HepG2 (cell line): ENCODE measurements around the gene TREM1. TPM values are rescaled to one million over a fixed set of nuclear protein-coding genes. Genes with fewer than 3 reads are reported as not detected.
"Not testable (repeated sequence)": the region's sequence is repeated elsewhere in the genome, so short reads cannot be mapped to it uniquely, and the experiment has no call there.

Source experiments
- ATAC-seq: fragments of 200-7000 bp; cut with Tn5 transposase; 3 replicates; pipeline ENCODE4 v1.9.1; 2020; ENCODE audit warnings: mild to moderate bottlenecking, moderate library complexity
- BruUV-seq: library from RNA; stranded (reverse); fragments of 400-500 nt; replicated peaks from 2 replicates; lab custom pipeline; 2021; lab: Mats Ljungman, UMichigan
- CTCF ChIA-PET: fragments of 300-600 bp; formaldehyde crosslinking; extraction: SDS; loops from one replicate; lab custom pipeline; 2021; ENCODE audit warnings: low total read pairs, inconsistent platforms, low intra/inter-chr PET ratio; lab: Yijun Ruan, JAX
- POLR2A ChIA-PET: fragments of 350-600 bp; sonication (Branson Sonifier 250); formaldehyde crosslinking; loops from one replicate; lab custom pipeline; 2020; ENCODE audit warnings: antibody characterized with exemption, inconsistent platforms; lab: Yijun Ruan, JAX
- DNase-seq: peaks from one replicate; pipeline ENCODE4 v3.0.0-alpha.2; 2015; ENCODE audit warnings: low spot score
- FAIRE-seq: peaks from 3 replicates; lab custom pipeline; 2011; peaks lifted over from hg19 to GRCh38; lab: Jason Lieb, UNC
- H2AFZ ChIP-seq: one replicate; pipeline ENCODE4 v1.6.1; 2011; ENCODE audit warnings: low read length, inconsistent platforms
- H3K27ac ChIP-seq: fragments of 300-600 bp; 3 replicates; pipeline ENCODE4 v1.8.0; 2011; ENCODE audit warnings: mixed run types, mild to moderate bottlenecking, mixed read lengths, low read length, inconsistent platforms; ENCODE audit not compliant: insufficient read depth; ENCODE audit errors: extremely low read length
- H3K27me3 ChIP-seq, 2 experiments: fragments of 200-600 bp in 1 of 2; 2 replicates in 1 of 2; 3 replicates in 1 of 2; pipeline versions ENCODE4 v1.6.0 to v1.8.0; 2011; ENCODE audit warnings: low read length in 2 of 2, mild to moderate bottlenecking in 2 of 2, moderate library complexity in 2 of 2, inconsistent platforms in 1 of 2; ENCODE audit not compliant: insufficient read depth in 2 of 2, control insufficient read depth in 1 of 2
- H3K36me3 ChIP-seq, 2 experiments: fragments of 200-600 bp in 1 of 2; replicated peaks in 1 of 2; 2 replicates in 1 of 2; 3 replicates in 1 of 2; pipeline versions ENCODE4 v1.5.1 to v1.8.0; 2011; ENCODE audit warnings: low read length in 2 of 2, inconsistent platforms in 1 of 2; ENCODE audit not compliant: insufficient read depth in 2 of 2, control insufficient read depth in 1 of 2
- H3K4me1 ChIP-seq: 2 replicates; pipeline ENCODE4 v1.5.1; 2012; ENCODE audit warnings: low read length, inconsistent platforms; ENCODE audit not compliant: insufficient read depth
- H3K4me2 ChIP-seq: 2 replicates; pipeline ENCODE4 v1.6.0; 2011; ENCODE audit warnings: low read depth, low read length, inconsistent platforms
- H3K4me3 ChIP-seq, 3 experiments: fragments of 200-600 bp in 1 of 3; sonication (generic), shearing (Covaris generic) in 1 of 3; replicated peaks in 1 of 3; 2 replicates each; pipeline ENCODE4 v1.5.1; 2011 to 2016; ENCODE audit warnings: low read length in 3 of 3, inconsistent platforms in 2 of 3, low read depth in 2 of 3, mild to moderate bottlenecking in 2 of 3, control low read depth in 1 of 3, mixed read lengths in 1 of 3; ENCODE audit not compliant: insufficient read depth in 1 of 3
- H3K79me2 ChIP-seq: one replicate; pipeline ENCODE4 v1.6.1; 2011; ENCODE audit warnings: low read length, inconsistent platforms; ENCODE audit not compliant: insufficient read depth
- H3K9ac ChIP-seq: 2 replicates; pipeline ENCODE4 v1.6.0; 2011; ENCODE audit warnings: mild to moderate bottlenecking, low read depth, low read length, inconsistent platforms; ENCODE audit not compliant: insufficient read depth
- H3K9me3 ChIP-seq: 2 replicates; pipeline ENCODE4 v1.5.1; 2012; ENCODE audit warnings: mild to moderate bottlenecking, low read length
- H4K20me1 ChIP-seq: 2 replicates; pipeline ENCODE4 v1.6.0; 2011; ENCODE audit warnings: inconsistent platforms, mild to moderate bottlenecking, low read length, moderate library complexity; ENCODE audit not compliant: insufficient read depth
- ATF7-NPFF ChIP-seq: sonication (generic); formaldehyde crosslinking; IDR thresholded peaks from 2 replicates; pipeline ENCODE4 v1.8.1; 2023; ENCODE audit warnings: mild to moderate bottlenecking, low read depth, missing genetic modification reagents, moderate library complexity
- HOXA9 ChIP-seq: sonication (generic); formaldehyde crosslinking; IDR thresholded peaks from 2 replicates; pipeline ENCODE4 v1.8.1; 2022; ENCODE audit warnings: missing genetic modification reagents, mild to moderate bottlenecking, moderate library complexity, borderline replicate concordance
- SIN3B ChIP-seq: fragments of 150-350 bp; IDR thresholded peaks from 2 replicates; pipeline ENCODE4 v1.6.1; 2014; ENCODE audit warnings: low read length
- SP2 ChIP-seq: sonication (generic); formaldehyde crosslinking; IDR thresholded peaks from 2 replicates; pipeline ENCODE4 v1.5.1; 2020; ENCODE audit warnings: mild to moderate bottlenecking, missing genetic modification reagents
- ZFP41 ChIP-seq: sonication (generic); formaldehyde crosslinking; IDR thresholded peaks from 2 replicates; pipeline ENCODE4 v1.4.0; 2020; ENCODE audit warnings: mild to moderate bottlenecking, missing genetic modification reagents, borderline replicate concordance
- ZNF713 ChIP-seq: sonication (generic); formaldehyde crosslinking; IDR thresholded peaks from 2 replicates; pipeline ENCODE4 v1.4.0; 2020; ENCODE audit warnings: mild to moderate bottlenecking, missing genetic modification reagents
- WGBS: methylation state at CpG from one replicate; pipeline ENCODE4 v1.1.6; 2017; ENCODE audit warnings: low lambda C conversion rate; 5-methylcytosine and 5-hydroxymethylcytosine counted together
- in situ Hi-C: cut with HindIII; loops from 2 replicates; pipeline ENCODE4 v1.10.0; 2017; ENCODE audit warnings: low pct_unique_long_range_greater_than_20kb; ENCODE audit not compliant: extremely low pct_ligation_motif_present
- intact Hi-C: fragments of 100-400 bp; cut with micrococcal nuclease; formaldehyde crosslinking; loops from one replicate; pipeline ENCODE4 v1.10.0; 2022; ENCODE audit not compliant: unreplicated experiment
- polyA plus RNA-seq, 8 experiments: library from polyadenylated mRNA; depleted of rRNA in 3 of 8; stranded (reverse) in 7 of 8; unstranded in 1 of 8; fragments of >200 nt; fragmentation: Illumina TruSeq in 4 of 8; extraction: Trizol in 4 of 8; gene quantifications; 2 replicates each; pipeline versions ENCODE4 v1.2.1 to v1.2.3, GENCODE V29; 2011 to 2016; ENCODE audit warnings: low read depth in 4 of 8, missing spikeins in 1 of 8, mixed read lengths in 1 of 8; ENCODE audit not compliant: insufficient read depth in 1 of 8
- total RNA-seq, 5 experiments: library from RNA; depleted of rRNA; stranded (reverse); fragments of >200 nt; fragmentation: Illumina TruSeq; extraction: Trizol; gene quantifications; 2 replicates each; pipeline ENCODE4 v1.2.3, GENCODE V29; 2016; ENCODE audit warnings: low read depth in 1 of 5

Gene TREM1
- total and polyA plus RNA-seq, 2 of the 13 experiments (the other 11 are each of a cell fraction or from before 2014, with no cell fraction given), result 0.49 TPM; not detected in 1

DNA sequence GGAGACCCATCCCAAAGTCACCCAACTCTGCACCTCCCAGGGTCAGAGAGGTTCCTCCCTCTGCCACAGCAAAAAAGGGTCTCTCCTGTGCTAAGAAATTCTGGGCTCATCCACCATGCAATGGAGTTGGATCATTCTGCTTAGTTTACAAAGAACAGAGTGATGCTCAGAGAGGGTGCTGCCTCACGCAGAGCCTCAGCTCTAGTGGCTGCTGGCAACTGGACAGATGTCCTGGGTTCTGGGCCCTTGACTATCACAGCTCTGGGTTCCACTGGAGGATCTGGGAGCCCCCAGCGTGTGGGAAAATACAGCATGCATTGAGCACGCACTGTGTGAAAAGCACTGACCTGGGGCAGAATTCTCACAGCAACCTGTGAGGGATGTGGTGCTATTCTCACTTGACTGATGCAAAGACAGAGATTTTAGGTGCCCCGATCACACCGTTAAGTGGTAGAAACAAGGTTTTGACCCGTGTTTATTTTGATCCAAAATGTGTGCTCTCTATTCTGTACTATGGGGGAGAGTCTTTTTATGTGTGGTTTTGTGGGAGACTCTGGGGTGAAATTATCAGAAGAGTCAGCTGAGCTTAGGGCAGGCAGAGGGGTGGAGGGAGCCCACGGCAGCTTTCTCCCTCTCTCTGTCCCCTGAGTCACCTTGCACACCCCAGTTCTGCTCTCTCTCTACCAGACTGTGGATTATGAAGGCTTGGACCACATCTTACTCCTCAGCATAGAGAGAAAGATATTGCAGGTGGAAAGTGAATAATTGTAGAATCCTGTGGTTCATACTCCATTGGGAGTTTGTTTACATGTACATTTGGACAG lies 38.4 kb downstream of the TREM1 start (continued):
- no peak for TF ChIP-seq SIN3B
- no peak for TF ChIP-seq ZFP41 (CRISPR knock-in tag)
- TF ChIP-seq ZNF713 (CRISPR knock-in tag), result no peak
- TF ChIP-seq, all 625 proteins: peak for 0

DNA sequence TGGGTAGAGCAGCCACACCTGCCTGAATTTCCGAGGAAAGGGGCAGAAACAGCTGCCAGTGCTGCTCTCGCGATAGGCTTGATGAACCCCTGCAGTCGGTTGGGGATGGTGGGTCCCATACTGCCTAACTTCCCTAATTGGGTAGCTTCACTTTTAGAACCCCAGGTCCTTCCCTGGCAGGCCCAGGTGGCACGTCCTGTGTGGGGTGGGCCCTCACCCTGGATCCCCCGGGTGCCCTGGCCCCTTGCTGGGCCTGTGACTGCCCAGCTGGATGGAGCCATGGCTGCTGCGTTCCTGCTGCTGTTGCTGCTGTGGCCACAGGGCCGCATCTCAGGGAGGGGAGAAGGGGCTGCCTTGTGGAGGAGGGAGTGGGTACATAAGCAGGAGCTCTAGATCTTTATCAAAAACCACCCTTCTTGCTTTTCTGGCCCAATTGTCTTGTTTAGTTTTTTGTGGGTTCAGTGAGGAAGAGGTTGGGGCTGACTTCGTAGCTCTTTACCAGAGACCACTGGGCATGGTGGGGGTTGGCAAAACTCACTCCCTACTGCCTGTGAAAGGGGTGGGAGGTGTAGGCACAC lies 39.1 kb downstream of the TREM1 start:
- Histone ChIP-seq H2AFZ (no peak overlapping the region), H3K4me3 (no peak overlapping the region), H4K20me1 (no peaks in the 10 kb centered on the region), H3K27me3 (peaks cover 2 to 9% of the 10 kb centered on the region in 2 experiments; a peak in 2 of 5 replicates), H3K36me3 (no peaks in the 10 kb centered on the region), H3K4me1 (no peaks in the 10 kb centered on the region), H3K27ac (no peak overlapping the region), H3K79me2 (no peaks in the 10 kb centered on the region), H3K9ac (no peak overlapping the region), H3K9me3 (no peaks in the 10 kb centered on the region), H3K4me2 (no peak overlapping the region)
- CTCF ChIA-PET, result no interaction called here
- in situ Hi-C loops, result no loop called here
- no peak for TF ChIP-seq ATF7-NPFF (CRISPR knock-in tag)
- TF ChIP-seq SP2 (CRISPR knock-in tag), result no peak
- TF ChIP-seq HOXA9, result no peak
- WGBS, result 51% methylated on average over 8 of the region's 9 CpGs
- FAIRE-seq (no peak), DNase-seq (no peak), ATAC-seq (no peak)
- BruUV-seq, result no TSS peak
- intact Hi-C loops, result no loop called here
- POLR2A ChIA-PET, result no interaction called here

DNA sequence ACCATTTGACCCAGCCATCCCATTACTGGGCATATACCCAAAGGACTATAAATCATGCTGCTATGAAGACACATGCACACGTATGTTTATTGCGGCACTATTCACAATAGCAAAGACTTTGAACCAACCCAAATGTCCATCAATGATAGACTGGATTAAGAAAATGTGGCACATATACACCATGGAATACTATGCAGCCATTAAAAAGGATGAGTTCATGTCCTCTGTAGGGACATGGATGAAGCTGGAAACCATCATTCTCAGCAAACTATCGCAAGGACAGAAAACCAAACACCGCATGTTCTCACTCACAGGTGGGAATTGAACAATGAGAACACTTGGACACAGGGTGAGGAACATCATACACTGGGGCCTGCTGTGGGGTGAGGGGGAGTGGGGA lies 40.0 kb downstream of the TREM1 start:
- H3K79me2 ChIP-seq, H3K9me3 ChIP-seq, POLR2A ChIA-PET, H3K4me2 ChIP-seq, DNase-seq, H3K4me1 ChIP-seq, BruUV-seq, CTCF ChIA-PET, in situ Hi-C loops, H3K4me3 ChIP-seq, H3K36me3 ChIP-seq, H3K27ac ChIP-seq, H2AFZ ChIP-seq, ATAC-seq, intact Hi-C loops, H3K9ac ChIP-seq, FAIRE-seq, H4K20me1 ChIP-seq: not testable (repeated sequence)
- whole genome bisulfite sequencing, result 65% methylated on average over 4 of the region's 4 CpGs
- H3K27me3 ChIP-seq, result peaks cover 2 to 14% of the 10 kb centered on the region in 2 experiments; a peak in 2 of 5 replicates
